ENCODE measurements around the gene NCAPD2.

DNA sequence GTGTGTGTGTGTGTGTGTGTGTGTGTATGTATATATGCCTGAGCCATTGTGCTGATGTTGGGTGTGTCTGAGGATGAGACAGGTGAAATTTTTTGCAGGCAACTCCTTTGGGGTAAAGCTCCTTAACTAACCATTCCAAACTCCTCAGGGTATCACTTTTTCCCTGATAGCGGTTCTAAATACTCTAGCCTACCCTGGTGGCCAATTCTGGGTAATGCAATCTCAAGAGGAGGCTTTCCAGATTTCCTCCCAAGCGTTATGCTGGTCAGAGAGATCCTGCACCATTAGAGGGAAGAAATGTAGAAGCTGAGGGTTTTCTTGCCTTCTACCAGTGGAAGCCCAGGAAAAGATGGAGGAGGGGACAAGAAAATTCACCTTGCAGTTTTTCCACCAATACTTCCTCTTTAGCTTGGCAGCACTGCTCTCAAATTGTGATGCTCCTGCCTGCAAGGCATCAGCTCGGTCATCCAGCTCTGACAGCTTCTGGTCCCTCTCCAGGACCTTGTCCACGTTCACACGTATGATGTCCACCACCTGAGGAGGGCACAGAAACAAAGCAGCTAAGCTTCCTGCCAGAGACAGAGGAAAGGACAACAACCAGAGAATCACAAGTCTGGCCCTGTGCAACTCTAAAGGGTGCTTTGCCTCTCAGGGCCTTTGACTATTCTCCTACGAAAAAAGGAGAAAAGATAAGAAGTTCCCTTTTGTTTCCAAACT lies 28.3 kb upstream of the NCAPD2 start:
- TF ChIP-seq, protein P1, sequence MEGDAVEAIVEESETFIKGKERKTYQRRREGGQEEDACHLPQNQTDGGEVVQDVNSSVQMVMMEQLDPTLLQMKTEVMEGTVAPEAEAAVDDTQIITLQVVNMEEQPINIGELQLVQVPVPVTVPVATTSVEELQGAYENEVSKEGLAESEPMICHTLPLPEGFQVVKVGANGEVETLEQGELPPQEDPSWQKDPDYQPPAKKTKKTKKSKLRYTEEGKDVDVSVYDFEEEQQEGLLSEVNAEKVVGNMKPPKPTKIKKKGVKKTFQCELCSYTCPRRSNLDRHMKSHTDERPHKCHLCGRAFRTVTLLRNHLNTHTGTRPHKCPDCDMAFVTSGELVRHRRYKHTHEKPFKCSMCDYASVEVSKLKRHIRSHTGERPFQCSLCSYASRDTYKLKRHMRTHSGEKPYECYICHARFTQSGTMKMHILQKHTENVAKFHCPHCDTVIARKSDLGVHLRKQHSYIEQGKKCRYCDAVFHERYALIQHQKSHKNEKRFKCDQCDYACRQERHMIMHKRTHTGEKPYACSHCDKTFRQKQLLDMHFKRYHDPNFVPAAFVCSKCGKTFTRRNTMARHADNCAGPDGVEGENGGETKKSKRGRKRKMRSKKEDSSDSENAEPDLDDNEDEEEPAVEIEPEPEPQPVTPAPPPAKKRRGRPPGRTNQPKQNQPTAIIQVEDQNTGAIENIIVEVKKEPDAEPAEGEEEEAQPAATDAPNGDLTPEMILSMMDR (IDR thresholded peaks at IDR 0.05): peak; percentile 84 to 91 (median 88)
- peak in 1 of 3 donors; percentile 15 for TF ChIP-seq POLR2AphosphoS5 (IDR thresholded peaks at IDR 0.05)
